Eye (tissue), 1 donor: Measurements from ENCODE around the gene FBLL1.
"Not testable (repeated sequence)": the region's sequence is repeated elsewhere in the genome, so short reads cannot be mapped to it uniquely, and the experiment has no call there.

Source experiments
- DNase-seq: peaks from one replicate; pipeline ENCODE4 v3.0.0-alpha.2; 2015

Gene FBLL1

GRCh38 chr5:168553377-168554130 lies 24.4 kb downstream of the FBLL1 start:
- DNase-seq = no peak

DNA sequence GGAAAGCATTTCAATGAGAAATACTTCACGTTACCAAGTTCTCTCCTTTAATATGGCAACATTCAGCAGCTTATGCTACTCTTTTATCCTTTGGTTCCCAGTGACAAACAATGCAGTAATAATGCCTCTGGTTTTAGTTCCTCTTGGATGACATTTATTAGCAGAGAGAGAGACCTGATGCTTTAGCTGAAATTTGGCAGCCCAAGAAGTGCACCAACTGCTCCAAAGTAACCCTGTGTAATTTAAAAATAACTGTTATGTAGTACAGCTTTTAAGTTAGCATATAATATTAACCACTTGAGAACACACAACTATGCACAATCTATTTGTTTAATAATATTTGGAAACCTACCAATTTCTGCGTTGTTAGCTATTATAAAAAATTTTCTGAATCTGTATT lies 28.3 kb downstream of the FBLL1 start:
- DNase-seq = no peak

DNA sequence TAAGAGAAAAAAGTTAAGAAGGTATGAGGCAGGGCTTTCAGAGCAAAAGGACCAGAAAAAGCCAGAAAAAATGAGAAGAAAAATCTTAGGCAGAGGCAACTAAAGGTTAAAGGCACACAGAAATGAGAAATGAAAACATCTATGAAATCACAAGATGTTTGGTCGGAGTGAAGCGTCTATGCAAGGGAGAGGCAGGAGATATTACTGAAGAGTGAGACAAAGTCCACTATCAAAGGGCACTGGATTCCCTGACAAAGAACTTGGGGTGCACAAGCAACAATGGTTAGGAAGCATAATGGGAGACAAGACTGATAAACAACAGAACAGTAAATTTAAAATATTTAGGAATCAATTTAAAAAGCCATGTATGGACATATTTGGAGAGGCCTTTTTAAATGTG lies 33.2 kb downstream of the FBLL1 start:
- DNase-seq = no peak

DNA sequence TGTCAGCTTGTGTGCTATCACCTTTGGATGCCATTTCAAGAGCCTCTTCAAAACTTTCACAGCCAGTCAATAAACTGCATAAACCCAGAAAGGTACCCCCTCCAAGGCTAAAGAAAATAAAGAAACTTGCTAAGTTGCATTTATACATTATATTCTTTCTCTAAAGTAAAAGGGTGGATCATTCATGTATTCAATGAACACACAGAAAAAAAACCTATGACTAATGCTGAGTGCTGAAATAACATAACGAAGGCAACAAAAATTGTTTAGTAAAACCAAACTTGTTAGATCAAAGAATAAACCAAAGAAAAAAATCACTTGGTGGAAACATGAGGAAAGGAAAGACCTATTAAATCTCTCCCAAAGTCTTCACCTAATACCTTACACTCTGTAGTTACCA lies 34.9 kb downstream of the FBLL1 start:
- DNase-seq = no peak

DNA sequence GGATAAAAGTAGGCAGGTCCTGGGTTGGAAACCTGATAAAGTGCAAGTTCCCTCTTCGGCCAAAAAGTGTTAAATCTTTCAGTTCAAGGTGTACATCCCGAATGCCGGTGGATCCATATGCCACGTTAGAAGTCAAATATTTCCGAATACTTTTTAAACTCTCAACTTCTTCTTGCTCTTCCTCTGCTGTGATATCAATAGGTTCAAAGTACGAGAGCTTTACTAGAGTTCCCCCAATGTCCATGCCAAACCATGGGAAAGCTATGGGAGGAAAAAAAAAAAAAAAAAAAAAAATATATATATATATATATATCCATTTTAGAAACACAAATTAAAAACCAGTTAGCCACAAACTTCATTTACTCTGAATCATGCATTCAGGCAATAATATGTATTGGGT lies 39.6 kb downstream of the FBLL1 start:
- no peak for DNase-seq

GRCh38 chr5:168570490-168571328 lies 41.6 kb downstream of the FBLL1 start:
- no peak for DNase-seq

- not testable (repeated sequence) for DNase-seq
Measured at GRCh38 chr5:168573663-168574062, 44.6 kb downstream of the FBLL1 start.

GRCh38 chr5:168574156-168574555 lies 45.1 kb downstream of the FBLL1 start:
- not testable (repeated sequence) for DNase-seq

- no peak for DNase-seq
Measured at GRCh38 chr5:168575391-168576372, 46.6 kb downstream of the FBLL1 start.

DNA sequence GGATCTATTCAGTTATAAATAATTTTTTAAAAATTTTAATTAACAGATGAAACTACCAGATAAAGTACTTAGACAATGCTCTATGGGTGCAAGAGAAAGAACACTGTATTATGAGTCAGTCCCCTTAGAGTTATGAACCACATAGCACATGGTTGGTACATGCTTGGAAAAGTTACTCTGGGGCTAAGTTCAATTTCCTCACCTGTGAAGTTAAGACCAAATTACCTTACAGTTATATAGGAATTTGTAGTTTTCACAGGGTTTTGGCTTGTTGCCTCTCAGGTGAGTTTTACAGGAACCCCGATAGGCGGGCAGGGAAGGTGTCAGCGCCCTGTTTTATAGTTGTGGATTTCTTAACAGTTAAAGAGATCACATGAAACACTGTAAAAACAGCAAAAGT lies 48.9 kb downstream of the FBLL1 start:
- no peak for DNase-seq

DNA sequence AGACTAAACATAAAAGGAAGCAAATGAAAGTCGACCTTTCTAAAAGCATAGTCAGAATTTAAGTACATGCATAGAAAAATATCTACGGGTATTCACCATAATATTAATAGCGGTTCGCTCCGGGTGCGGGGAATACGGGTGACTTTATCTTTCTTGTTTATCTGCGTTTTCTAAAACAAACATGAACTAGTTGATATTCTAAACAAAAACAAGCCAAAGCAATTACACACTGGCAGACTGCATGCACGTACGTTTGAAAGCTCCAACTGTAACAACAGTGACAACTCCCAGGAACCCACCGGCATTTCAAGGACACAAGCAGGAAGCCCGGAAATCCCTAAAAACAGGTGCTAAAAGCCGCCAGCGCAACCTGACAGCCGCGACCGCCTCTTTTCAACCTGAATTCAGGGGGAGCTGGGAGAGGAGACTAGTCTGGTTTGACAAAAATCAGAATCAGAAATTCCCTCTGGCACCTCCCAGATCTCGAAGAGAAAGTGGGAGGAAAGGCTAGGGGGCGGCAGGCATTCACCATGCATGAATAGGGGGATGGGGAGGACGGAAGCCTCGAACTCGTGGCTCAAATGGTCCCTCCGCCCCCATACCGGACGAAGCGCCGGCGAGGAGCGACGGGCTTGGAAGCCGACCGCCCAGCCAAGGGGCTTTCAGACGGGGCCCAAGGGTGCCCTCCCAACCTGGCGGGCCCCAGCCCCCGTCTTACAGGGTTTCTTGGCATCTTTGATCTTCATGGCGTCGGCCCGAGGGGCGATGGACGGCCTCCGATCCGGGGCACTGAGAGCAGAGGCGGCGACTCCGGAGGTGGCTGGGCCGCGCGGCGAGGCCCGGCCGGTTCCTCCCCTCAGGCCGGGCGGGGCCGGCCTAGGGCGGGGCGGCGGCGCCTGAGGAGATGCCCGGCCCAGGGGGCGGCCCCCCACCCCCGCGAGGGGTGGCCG lies 49.7 kb downstream of the FBLL1 start, which contains the start of gene PANK3:
TSS of gene PANK3 (minus strand) at position 831 of the 950 bp plus-strand sequence. CDS start at position 746, 85 bp downstream.
- DNase-seq = peak; percentile 87

GRCh38 chr5:168579488-168580226 lies 50.6 kb downstream of the FBLL1 start:
- peak; percentile 99 for DNase-seq

GRCh38 chr5:168580227-168580508 lies 51.1 kb downstream of the FBLL1 start:
- DNase-seq = no peak
